A673 (cell line): Measurements from ENCODE around the gene FJX1. TPM values are rescaled to one million over a fixed set of nuclear protein-coding genes. Genes with fewer than 3 reads are reported as not detected.

Experiments
- BruUV-seq: library from RNA; stranded (reverse); fragments of 400-500 nt; replicated peaks from 2 replicates; lab custom pipeline; 2021; lab: Mats Ljungman, UMichigan
- CTCF ChIA-PET: fragments of 300-600 bp; sonication (Branson Sonifier 250); formaldehyde crosslinking; loops from one replicate; lab custom pipeline; 2022; ENCODE audit warnings: antibody characterized with exemption; lab: Charles Lee
- POLR2A ChIA-PET: fragments of 300-600 bp; sonication (Branson Sonifier 250); formaldehyde crosslinking; loops from one replicate; lab custom pipeline; 2022; ENCODE audit warnings: antibody characterized with exemption; ENCODE audit not compliant: low non-redundant PET; lab: Charles Lee
- DNase-seq: peaks from one replicate; pipeline ENCODE4 v3.0.0-alpha.2; 2015; ENCODE audit warnings: low spot score
- H3K27ac ChIP-seq: fragments of 200-600 bp; sonication (generic); 2 replicates; pipeline ENCODE4 v1.5.1; 2016; ENCODE audit warnings: mixed run types, low read depth, mild to moderate bottlenecking, mixed read lengths, antibody characterized with exemption, low read length; ENCODE audit not compliant: poor library complexity, severe bottlenecking
- H3K27me3 ChIP-seq: fragments of 200-600 bp; sonication (generic); replicated peaks from 2 replicates; pipeline ENCODE4 v1.6.1; 2017; ENCODE audit warnings: mixed run types, low read depth, mild to moderate bottlenecking, mixed read lengths, antibody characterized with exemption, low read length; ENCODE audit not compliant: insufficient read depth, poor library complexity
- H3K36me3 ChIP-seq: fragments of 200-600 bp; sonication (generic); 2 replicates; pipeline ENCODE4 v1.6.1; 2016; ENCODE audit warnings: mixed run types, mild to moderate bottlenecking, mixed read lengths, antibody characterized with exemption, low read length; ENCODE audit not compliant: insufficient read depth, poor library complexity, severe bottlenecking
- H3K4me1 ChIP-seq: fragments of 200-600 bp; sonication (generic); 2 replicates; pipeline ENCODE4 v1.6.1; 2017; ENCODE audit warnings: mixed run types, mild to moderate bottlenecking, mixed read lengths, antibody characterized with exemption, low read length; ENCODE audit not compliant: insufficient read depth, poor library complexity, severe bottlenecking
- H3K4me3 ChIP-seq: fragments of 200-600 bp; sonication (generic); 2 replicates; pipeline ENCODE4 v1.5.1; 2016; ENCODE audit warnings: low read depth, mixed run types, mild to moderate bottlenecking, mixed read lengths, low read length; ENCODE audit not compliant: poor library complexity, severe bottlenecking
- H3K9me3 ChIP-seq: fragments of 200-600 bp; sonication (generic); 2 replicates; pipeline ENCODE4 v1.6.1; 2016; ENCODE audit warnings: mixed run types, low read depth, mild to moderate bottlenecking, mixed read lengths, antibody characterized with exemption, low read length; ENCODE audit not compliant: poor library complexity, severe bottlenecking
- CTCF ChIP-seq: fragments of 300-800, 200-600 bp; sonication (generic); conservative IDR thresholded peaks from 2 replicates; pipeline ENCODE4 v1.5.1; 2017; ENCODE audit warnings: low read depth, mild to moderate bottlenecking, antibody characterized with exemption, low read length, moderate library complexity, mixed read lengths
- EZH2 ChIP-seq: fragments of 200-600 bp; sonication (generic); IDR thresholded peaks from 2 replicates; pipeline ENCODE4 v1.6.1; 2017; ENCODE audit warnings: borderline replicate concordance, low read depth, mild to moderate bottlenecking, mixed read lengths, antibody characterized with exemption, low read length; ENCODE audit not compliant: poor library complexity, severe bottlenecking
- intact Hi-C: fragments of 100-400 bp; cut with micrococcal nuclease; formaldehyde crosslinking; loops from one replicate; pipeline ENCODE4 v1.10.0; 2022; ENCODE audit not compliant: unreplicated experiment
- total RNA-seq: library from RNA; stranded (reverse); gene quantifications from 2 replicates; pipeline ENCODE4 v1.2.3, GENCODE V29; 2021

Gene FJX1
- total RNA-seq, 1 experiment from 2014 or later, result 50.1 TPM

DNA sequence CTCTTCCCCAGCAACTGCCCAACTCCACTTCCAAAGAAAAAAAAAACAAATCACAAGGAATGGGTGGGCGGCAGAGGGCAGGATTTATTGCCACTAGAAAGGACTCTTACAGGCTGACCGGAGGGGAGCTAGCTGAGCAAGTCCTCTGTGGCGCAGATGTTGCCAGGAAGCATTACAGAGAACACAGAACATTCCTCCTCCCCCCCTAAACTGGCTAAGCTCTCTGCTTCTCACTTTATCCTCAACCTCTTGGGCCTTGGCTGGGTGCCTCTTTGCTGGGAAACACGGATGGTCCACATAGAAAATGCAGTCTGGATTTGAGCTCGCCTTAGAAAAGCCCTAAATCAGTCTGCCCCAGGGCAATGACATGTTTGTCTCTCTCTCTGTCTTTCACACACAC is 12.6 kb upstream of the FJX1 start:
- peaks cover 22% of the 10 kb centered on the region for H3K4me1 ChIP-seq
- POLR2A ChIA-PET, result interaction anchor here (0.7 kb wide), 1 partner anchor 46 kb away, joined by 3 read pairs; no protein-coding TSS in a partner anchor
- CTCF ChIA-PET, result interaction anchor here (1.7 kb wide), 1 partner anchor 216 kb away, joined by 5 read pairs; no protein-coding TSS in a partner anchor
- H3K36me3 ChIP-seq, result no peaks in the 10 kb centered on the region
- DNase-seq, result no peak
- H3K27me3 ChIP-seq, result peaks cover 21% of the 10 kb centered on the region
- H3K4me3 ChIP-seq, result no peak overlapping the region
- no TSS peak for BruUV-seq
- H3K9me3 ChIP-seq, result no peaks in the 10 kb centered on the region
- TF ChIP-seq EZH2 (no peak), CTCF (no peak)
- intact Hi-C loops, result no loop called here
- no peak overlapping the region for H3K27ac ChIP-seq

DNA sequence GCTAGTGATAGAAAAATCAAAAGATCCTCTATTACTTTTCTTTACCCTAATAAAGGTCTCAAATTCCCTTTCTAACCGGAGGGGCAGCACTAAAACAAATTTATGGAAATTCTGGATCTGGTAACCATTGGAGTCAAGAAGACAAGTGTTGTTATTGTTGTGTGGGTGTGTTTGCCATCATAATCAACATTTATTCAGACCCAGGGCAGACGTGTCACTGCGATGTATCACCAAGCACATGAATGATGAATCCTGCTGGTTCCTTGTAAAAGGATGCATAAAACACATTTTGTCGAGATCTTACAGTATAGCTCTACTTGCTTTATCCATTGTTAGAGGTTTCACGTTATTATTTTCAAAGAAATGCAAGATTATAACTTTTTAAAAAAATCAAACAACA is 12.1 kb upstream of the FJX1 start:
- no peak for DNase-seq
- Histone ChIP-seq H3K4me3 (no peak overlapping the region), H3K27me3 (peaks cover 26% of the 10 kb centered on the region), H3K27ac (no peak overlapping the region), H3K4me1 (peaks cover 20% of the 10 kb centered on the region), H3K36me3 (no peaks in the 10 kb centered on the region), H3K9me3 (no peaks in the 10 kb centered on the region)
- intact Hi-C loops, result no loop called here
- no TSS peak for BruUV-seq
- POLR2A ChIA-PET, result interaction anchor here (0.7 kb wide), 1 partner anchor 47 kb away, joined by 3 read pairs; no protein-coding TSS in a partner anchor
- CTCF ChIA-PET, result interaction anchor here (1.7 kb wide), 1 partner anchor 216 kb away, joined by 5 read pairs; no protein-coding TSS in a partner anchor
- no peak for TF ChIP-seq CTCF
- no peak for TF ChIP-seq EZH2

DNA sequence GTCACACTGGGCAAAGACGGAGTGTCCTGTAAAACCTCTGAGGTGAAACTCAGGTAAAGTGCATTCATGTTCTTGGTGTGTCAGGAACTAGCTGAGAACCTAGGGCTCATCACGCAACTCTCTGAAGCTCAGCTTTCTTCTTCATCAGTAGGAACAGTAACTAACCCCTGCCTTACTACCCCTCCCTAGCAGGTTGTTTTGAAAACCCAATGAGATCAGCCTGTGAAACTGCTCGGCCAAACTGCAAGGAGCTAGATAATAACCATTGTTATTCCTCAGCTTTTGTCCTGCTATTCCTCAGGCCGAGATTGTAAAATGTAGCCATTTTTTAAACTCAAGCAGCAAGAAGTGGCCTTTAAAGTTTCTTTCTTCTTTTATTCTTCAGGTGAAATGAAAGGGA is 9.8 kb upstream of the FJX1 start:
- no peak overlapping the region for H3K4me3 ChIP-seq
- ChIA-PET CTCF (no interaction called here), POLR2A (no interaction called here)
- no peaks in the 10 kb centered on the region for H3K36me3 ChIP-seq
- no peak for DNase-seq
- H3K4me1 ChIP-seq, result no peaks in the 10 kb centered on the region
- no peak overlapping the region for H3K27ac ChIP-seq
- peaks cover 44% of the 10 kb centered on the region for H3K27me3 ChIP-seq
- no TSS peak for BruUV-seq
- intact Hi-C loops, result no loop called here
- TF ChIP-seq EZH2 (no peak), CTCF (no peak)
- no peaks in the 10 kb centered on the region for H3K9me3 ChIP-seq
